ENCODE results near the gene MED13L.
"Not testable (repeated sequence)": the region's sequence is repeated elsewhere in the genome, so short reads cannot be mapped to it uniquely, and the experiment has no call there.

The MED13L gene

GRCh38 chr12:116050275-116050674 lies 227.2 kb downstream of the MED13L start:
- no peaks in the 10 kb centered on the region for H3K36me3 ChIP-seq (ENCODE audit: control insufficient read depth, insufficient read depth, low read length)
- no peak overlapping the region for H3K27ac ChIP-seq (ENCODE audit: low read depth, low read length)
- no peak overlapping the region for H3K4me3 ChIP-seq (ENCODE audit: low read length)
- no peak overlapping the region for H3K9ac ChIP-seq (ENCODE audit: low read length)
- H3K4me1 ChIP-seq (ENCODE audit: control insufficient read depth, insufficient read depth, low read length): peaks cover 15% of the 10 kb centered on the region
- no peaks in the 10 kb centered on the region for H3K27me3 ChIP-seq (ENCODE audit: control insufficient read depth, insufficient read depth, low read length)

DNA sequence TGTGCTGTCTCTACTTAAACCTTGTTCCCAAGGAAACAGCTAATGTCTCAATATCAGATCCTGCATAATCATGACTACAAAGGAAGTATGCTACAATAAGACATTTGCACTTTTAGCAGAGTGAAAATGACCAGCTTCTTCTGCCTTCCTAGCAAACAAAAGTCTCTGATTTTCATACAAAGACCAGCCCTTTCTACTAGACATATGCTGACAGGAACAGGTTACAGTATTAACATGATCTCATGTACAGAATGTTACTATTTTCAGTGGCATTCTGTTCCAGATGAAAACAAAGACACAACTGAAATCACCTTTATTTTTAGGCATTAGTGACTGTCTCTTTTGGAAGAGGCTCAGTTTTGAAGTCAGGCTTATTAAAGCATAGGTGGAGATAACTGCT lies 228.6 kb downstream of the MED13L start:
- H3K4me1 ChIP-seq (ENCODE audit: control insufficient read depth, insufficient read depth, low read length): peaks cover 11% of the 10 kb centered on the region

GRCh38 chr12:116046039-116046438 lies 231.5 kb downstream of the MED13L start:
- no peak overlapping the region for H3K4me3 ChIP-seq (ENCODE audit: low read length)
- peaks cover 5% of the 10 kb centered on the region for H3K4me1 ChIP-seq (ENCODE audit: control insufficient read depth, insufficient read depth, low read length)
- no peaks in the 10 kb centered on the region for H3K27me3 ChIP-seq (ENCODE audit: control insufficient read depth, insufficient read depth, low read length)
- no peak overlapping the region for H3K9ac ChIP-seq (ENCODE audit: low read length)
- H3K27ac ChIP-seq (ENCODE audit: low read depth, low read length): no peak overlapping the region
- no peaks in the 10 kb centered on the region for H3K36me3 ChIP-seq (ENCODE audit: control insufficient read depth, insufficient read depth, low read length)

More for the DNA sequence above, 228.6 kb downstream of the MED13L start:
- no peak overlapping the region for H3K27ac ChIP-seq (ENCODE audit: low read depth, low read length)
- no peak overlapping the region for H3K4me3 ChIP-seq (ENCODE audit: low read length)
- H3K9ac ChIP-seq (ENCODE audit: low read length): no peak overlapping the region
- no peaks in the 10 kb centered on the region for H3K27me3 ChIP-seq (ENCODE audit: control insufficient read depth, insufficient read depth, low read length)
- H3K36me3 ChIP-seq (ENCODE audit: control insufficient read depth, insufficient read depth, low read length): no peaks in the 10 kb centered on the region

GRCh38 chr12:116045150-116045549 lies 232.3 kb downstream of the MED13L start:
- Histone ChIP-seq H3K9ac (ENCODE audit: low read length) (no peak overlapping the region), H3K27ac (ENCODE audit: low read depth, low read length) (no peak overlapping the region), H3K4me1 (ENCODE audit: control insufficient read depth, insufficient read depth, low read length) (peaks cover 5% of the 10 kb centered on the region), H3K36me3 (ENCODE audit: control insufficient read depth, insufficient read depth, low read length) (no peaks in the 10 kb centered on the region), H3K27me3 (ENCODE audit: control insufficient read depth, insufficient read depth, low read length) (no peaks in the 10 kb centered on the region), H3K4me3 (ENCODE audit: low read length) (no peak overlapping the region)

GRCh38 chr12:116043659-116044535 lies 233.6 kb downstream of the MED13L start:
- H3K9ac ChIP-seq (ENCODE audit: low read length): no peak overlapping the region
- H3K27me3 ChIP-seq (ENCODE audit: control insufficient read depth, insufficient read depth, low read length): no peaks in the 10 kb centered on the region
- H3K27ac ChIP-seq (ENCODE audit: low read depth, low read length): no peak overlapping the region
- peaks cover 2% of the 10 kb centered on the region for H3K4me1 ChIP-seq (ENCODE audit: control insufficient read depth, insufficient read depth, low read length)
- H3K36me3 ChIP-seq (ENCODE audit: control insufficient read depth, insufficient read depth, low read length): no peaks in the 10 kb centered on the region
- H3K4me3 ChIP-seq (ENCODE audit: low read length): no peak overlapping the region

GRCh38 chr12:116040402-116040801 lies 237.1 kb downstream of the MED13L start:
- Histone ChIP-seq H3K36me3 (ENCODE audit: control insufficient read depth, insufficient read depth, low read length) (no peaks in the 10 kb centered on the region), H3K4me1 (ENCODE audit: control insufficient read depth, insufficient read depth, low read length) (no peaks in the 10 kb centered on the region), H3K27ac (ENCODE audit: low read depth, low read length) (no peak overlapping the region), H3K9ac (ENCODE audit: low read length) (no peak overlapping the region), H3K27me3 (ENCODE audit: control insufficient read depth, insufficient read depth, low read length) (no peaks in the 10 kb centered on the region), H3K4me3 (ENCODE audit: low read length) (no peak overlapping the region)

GRCh38 chr12:116039081-116039480 lies 238.4 kb downstream of the MED13L start:
- no peak overlapping the region for H3K9ac ChIP-seq (ENCODE audit: low read length)
- H3K27ac ChIP-seq (ENCODE audit: low read depth, low read length): no peak overlapping the region
- no peaks in the 10 kb centered on the region for H3K27me3 ChIP-seq (ENCODE audit: control insufficient read depth, insufficient read depth, low read length)
- no peaks in the 10 kb centered on the region for H3K4me1 ChIP-seq (ENCODE audit: control insufficient read depth, insufficient read depth, low read length)
- H3K4me3 ChIP-seq (ENCODE audit: low read length): no peak overlapping the region
- H3K36me3 ChIP-seq (ENCODE audit: control insufficient read depth, insufficient read depth, low read length): no peaks in the 10 kb centered on the region

DNA sequence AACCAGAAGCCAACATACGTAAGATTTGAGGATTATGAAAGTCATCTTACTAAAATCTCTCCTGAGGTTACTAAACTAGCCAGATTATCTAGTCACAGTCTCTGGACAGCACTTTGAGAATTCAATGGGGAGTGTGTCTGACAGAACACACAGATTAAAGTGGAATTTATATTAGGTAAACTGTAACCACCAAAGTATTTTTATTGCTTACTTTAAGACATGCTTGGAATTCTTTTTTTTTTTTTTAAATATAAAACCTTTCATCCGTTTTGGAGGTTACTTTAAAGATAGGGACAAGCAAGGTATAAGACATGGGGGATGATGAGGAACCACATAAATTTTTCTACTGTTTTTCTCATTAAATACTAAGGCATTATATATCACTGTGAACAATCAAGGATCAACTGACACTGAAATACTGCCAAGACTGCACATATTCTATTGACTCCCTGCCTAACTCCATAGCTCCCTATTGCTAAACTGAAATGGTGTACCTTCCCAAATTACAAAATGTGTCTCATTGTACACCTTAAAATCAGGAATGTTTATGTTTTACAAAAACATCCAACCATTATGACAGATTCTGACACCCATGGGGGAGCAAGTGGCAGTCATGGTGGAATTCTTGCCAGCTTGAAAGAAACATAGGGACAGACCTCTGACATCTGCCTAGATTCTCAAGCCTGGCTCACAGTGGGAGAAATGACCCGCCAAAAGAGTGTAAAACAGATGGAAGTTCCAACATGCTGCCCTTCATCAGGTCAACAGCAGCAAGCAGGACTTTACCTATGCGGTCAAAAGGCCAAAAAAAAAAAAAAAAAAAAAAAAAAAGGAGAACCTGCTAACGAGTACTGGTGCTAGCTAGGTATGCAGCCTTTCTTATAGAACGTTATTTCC lies 239.3 kb downstream of the MED13L start:
- H3K27ac ChIP-seq (ENCODE audit: low read depth, low read length): no peak overlapping the region
- H3K4me1 ChIP-seq (ENCODE audit: control insufficient read depth, insufficient read depth, low read length): no peaks in the 10 kb centered on the region
- H3K4me3 ChIP-seq (ENCODE audit: low read length): no peak overlapping the region
- H3K27me3 ChIP-seq (ENCODE audit: control insufficient read depth, insufficient read depth, low read length): no peaks in the 10 kb centered on the region
- no peaks in the 10 kb centered on the region for H3K36me3 ChIP-seq (ENCODE audit: control insufficient read depth, insufficient read depth, low read length)
- no peak overlapping the region for H3K9ac ChIP-seq (ENCODE audit: low read length)

DNA sequence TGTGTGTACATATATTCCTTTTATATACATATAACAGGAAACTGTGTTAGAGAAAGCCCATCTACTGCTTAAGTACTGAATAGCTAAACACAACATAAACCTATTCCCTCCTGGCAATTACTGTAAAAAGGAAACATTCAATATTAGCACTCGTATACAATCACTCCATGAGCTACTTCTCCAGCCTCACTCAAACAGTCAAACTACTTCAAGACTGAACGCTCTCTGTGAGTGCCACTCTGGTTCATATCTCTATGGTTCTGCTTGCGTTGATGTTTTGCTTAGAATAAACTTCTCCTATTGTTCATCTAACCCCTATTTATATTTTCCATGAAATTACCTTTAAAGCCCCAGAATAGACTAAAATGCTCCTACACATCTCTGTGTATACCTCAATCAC lies 243.7 kb downstream of the MED13L start:
- Histone ChIP-seq H3K4me3 (ENCODE audit: low read length) (no peak overlapping the region), H3K4me1 (ENCODE audit: control insufficient read depth, insufficient read depth, low read length) (no peaks in the 10 kb centered on the region), H3K36me3 (ENCODE audit: control insufficient read depth, insufficient read depth, low read length) (no peaks in the 10 kb centered on the region), H3K9ac (ENCODE audit: low read length) (no peak overlapping the region), H3K27me3 (ENCODE audit: control insufficient read depth, insufficient read depth, low read length) (no peaks in the 10 kb centered on the region), H3K27ac (ENCODE audit: low read depth, low read length) (no peak overlapping the region)

DNA sequence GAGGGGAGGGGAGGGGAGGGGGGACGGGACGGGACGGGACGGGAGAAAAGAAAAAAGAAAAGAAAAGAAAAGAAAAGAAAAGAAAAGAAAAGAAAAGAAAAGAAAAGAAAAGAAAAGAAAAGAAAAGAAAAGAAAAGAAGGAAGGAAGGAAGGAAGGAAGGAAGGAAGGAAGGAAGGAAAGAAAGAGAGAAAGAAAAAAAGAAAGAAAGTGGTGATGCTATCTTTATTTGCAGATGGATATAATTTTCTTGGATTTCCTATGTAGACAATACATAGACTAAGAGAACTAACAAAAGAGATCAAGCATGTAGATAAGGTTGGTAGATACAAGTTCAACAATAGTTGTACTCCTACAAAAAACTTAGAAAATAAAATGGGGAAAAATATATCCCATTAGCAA lies 245.9 kb downstream of the MED13L start:
- not testable (repeated sequence) for H3K36me3 ChIP-seq (ENCODE audit: control insufficient read depth, insufficient read depth, low read length); H3K27me3 ChIP-seq (ENCODE audit: control insufficient read depth, insufficient read depth, low read length); H3K27ac ChIP-seq (ENCODE audit: low read depth, low read length); H3K4me1 ChIP-seq (ENCODE audit: control insufficient read depth, insufficient read depth, low read length); H3K9ac ChIP-seq (ENCODE audit: low read length); H3K4me3 ChIP-seq (ENCODE audit: low read length)

GRCh38 chr12:116028619-116029018 lies 248.9 kb downstream of the MED13L start:
- H3K4me3 ChIP-seq (ENCODE audit: low read length): no peak overlapping the region
- no peak overlapping the region for H3K9ac ChIP-seq (ENCODE audit: low read length)
- no peaks in the 10 kb centered on the region for H3K4me1 ChIP-seq (ENCODE audit: control insufficient read depth, insufficient read depth, low read length)
- no peaks in the 10 kb centered on the region for H3K27me3 ChIP-seq (ENCODE audit: control insufficient read depth, insufficient read depth, low read length)
- H3K27ac ChIP-seq (ENCODE audit: low read depth, low read length): no peak overlapping the region
- no peaks in the 10 kb centered on the region for H3K36me3 ChIP-seq (ENCODE audit: control insufficient read depth, insufficient read depth, low read length)

GRCh38 chr12:116027551-116027821 lies 250.0 kb downstream of the MED13L start:
- no peak overlapping the region for H3K9ac ChIP-seq (ENCODE audit: low read length)
- H3K27me3 ChIP-seq (ENCODE audit: control insufficient read depth, insufficient read depth, low read length): no peaks in the 10 kb centered on the region
- H3K27ac ChIP-seq (ENCODE audit: low read depth, low read length): no peak overlapping the region
- H3K4me1 ChIP-seq (ENCODE audit: control insufficient read depth, insufficient read depth, low read length): no peaks in the 10 kb centered on the region
- H3K4me3 ChIP-seq (ENCODE audit: low read length): no peak overlapping the region
- H3K36me3 ChIP-seq (ENCODE audit: control insufficient read depth, insufficient read depth, low read length): no peaks in the 10 kb centered on the region
